DMS53 treated with DMSO at 0.1 percent for 48 hours (cell line): ENCODE data around the gene MALSU1.

Experiments used
- DNase-seq: peaks from one replicate; lab custom pipeline; 2025; ENCODE audit not compliant: unreplicated experiment; lab: John Stamatoyannopoulos, UW

Gene MALSU1

DNA sequence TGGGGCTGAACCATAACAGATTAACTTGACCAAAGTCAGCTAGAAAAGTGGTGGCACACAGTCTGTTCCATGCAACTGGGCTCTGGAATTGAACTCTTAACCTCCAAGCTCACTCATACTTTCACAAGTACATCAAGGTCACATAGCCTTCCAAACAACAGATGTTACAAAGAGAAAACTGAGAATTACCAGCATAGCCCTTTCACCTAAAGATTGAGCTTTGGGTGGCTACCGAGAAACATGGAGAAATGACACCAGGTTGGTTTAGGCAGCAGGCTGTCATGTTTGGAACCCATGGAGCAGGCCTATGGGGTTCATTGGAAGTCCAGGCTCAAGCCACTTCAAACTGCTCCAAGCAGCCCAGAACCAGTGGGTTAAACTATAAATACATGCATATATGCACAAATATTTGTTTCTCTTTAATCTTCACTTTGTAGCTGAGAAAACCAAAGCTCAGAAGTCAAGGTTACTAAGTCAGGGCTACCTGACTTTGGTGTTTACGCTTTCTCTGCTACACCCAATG, 59.1 kb downstream of the MALSU1 start:
- no peak for DNase-seq
